ENCODE measurements around the gene DSE. TPM values are rescaled to one million over a fixed set of nuclear protein-coding genes. Genes with fewer than 3 reads are reported as not detected.
A peak's percentile ranks its signal among the peaks of the same experiment; 100 is the strongest.

DSE gene
- total and polyA plus RNA-seq, 5 donors: 6.9 to 34.3 (median 24.6) TPM

- DNase-seq: no peak
- intact Hi-C loops (cut with DNase I): no loop called here
- peak; percentile 25 to 57 for ATAC-seq
- H3K4me1 ChIP-seq (ENCODE audit: control insufficient read depth, insufficient read depth, low read length): peaks cover 12% of the 10 kb centered on the region
- WGBS: 67% methylated on average over 3 of the region's 3 CpGs
- no peak overlapping the region for H3K4me3 ChIP-seq (ENCODE audit: low read length)
- no peaks in the 10 kb centered on the region for H3K27me3 ChIP-seq (ENCODE audit: control insufficient read depth, insufficient read depth)
- H3K27ac ChIP-seq (ENCODE audit: low read length): no peak overlapping the region
- H3K9me3 ChIP-seq (ENCODE audit: control insufficient read depth, low read length): no peaks in the 10 kb centered on the region
These were observed 16.6 kb downstream of the DSE start for GRCh38 chr6:116387374-116387773.

DNA sequence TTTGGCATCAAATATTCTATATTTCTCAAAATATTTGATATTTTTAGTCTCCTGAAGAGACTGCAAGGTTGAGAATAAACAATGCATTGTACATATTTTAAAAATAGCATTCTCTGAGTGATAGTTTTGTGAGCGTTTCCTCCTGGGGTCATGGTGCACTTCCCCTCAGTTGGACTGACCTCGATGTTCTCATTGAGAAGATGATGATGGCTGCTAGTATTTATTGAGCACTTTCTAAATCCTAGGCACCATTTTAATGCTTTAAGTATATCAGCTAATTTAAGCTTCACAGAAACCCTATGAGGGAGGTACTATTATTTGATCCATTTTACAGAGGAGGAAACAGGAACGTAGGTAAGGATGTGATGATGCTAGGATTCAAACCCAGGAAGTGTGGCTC is 18.2 kb downstream of the DSE start:
- WGBS: 52% methylated on average over 3 of the region's 3 CpGs
- H3K27ac ChIP-seq (ENCODE audit: low read length): no peak overlapping the region
- no peaks in the 10 kb centered on the region for H3K9me3 ChIP-seq (ENCODE audit: control insufficient read depth, low read length)
- H3K4me3 ChIP-seq (ENCODE audit: low read length): no peak overlapping the region
- DNase-seq (no peak), ATAC-seq (no peak)
- peaks cover 12% of the 10 kb centered on the region for H3K4me1 ChIP-seq (ENCODE audit: control insufficient read depth, insufficient read depth, low read length)
- intact Hi-C loops (cut with DNase I): no loop called here
- H3K27me3 ChIP-seq (ENCODE audit: control insufficient read depth, insufficient read depth): no peaks in the 10 kb centered on the region

DNA sequence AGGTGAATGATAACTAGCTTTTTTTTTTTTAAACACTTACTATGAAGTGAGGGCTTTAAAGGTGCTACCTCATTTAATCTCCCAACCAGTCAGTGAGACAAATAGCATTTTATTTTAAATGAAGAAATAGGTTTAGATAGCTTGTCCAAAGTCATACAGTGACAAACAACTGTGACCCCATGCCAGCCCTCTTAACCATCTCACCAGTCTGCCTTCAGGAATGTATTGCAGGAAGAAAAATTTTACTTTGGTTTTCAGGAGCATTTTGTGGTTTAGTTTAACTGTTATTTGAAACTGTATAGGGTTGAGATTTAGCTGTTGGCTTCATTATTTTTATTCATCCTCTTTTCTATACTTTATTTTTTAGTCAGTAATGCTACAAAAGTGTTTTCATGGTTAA is 18.6 kb downstream of the DSE start:
- H3K4me1 ChIP-seq (ENCODE audit: control insufficient read depth, insufficient read depth, low read length): peaks cover 11% of the 10 kb centered on the region
- intact Hi-C loops (cut with DNase I): no loop called here
- ATAC-seq: no peak

GRCh38 chr6:116390581-116390980 is 19.8 kb downstream of the DSE start:
- no peaks in the 10 kb centered on the region for H3K27me3 ChIP-seq (ENCODE audit: control insufficient read depth, insufficient read depth)
- no peak overlapping the region for H3K4me3 ChIP-seq (ENCODE audit: low read length)
- intact Hi-C loops (cut with DNase I): no loop called here
- H3K9me3 ChIP-seq (ENCODE audit: control insufficient read depth, low read length): no peaks in the 10 kb centered on the region
- no peak overlapping the region for H3K27ac ChIP-seq (ENCODE audit: low read length)
- WGBS: 31% methylated on average over 4 of the region's 4 CpGs
- no peak for DNase-seq
- no peak for ATAC-seq
- H3K4me1 ChIP-seq (ENCODE audit: control insufficient read depth, insufficient read depth, low read length): peaks cover 7% of the 10 kb centered on the region

More for the DNA sequence above, 18.6 kb downstream of the DSE start:
- Histone ChIP-seq H3K9me3 (ENCODE audit: control insufficient read depth, low read length) (no peaks in the 10 kb centered on the region), H3K27ac (ENCODE audit: low read length) (no peak overlapping the region), H3K27me3 (ENCODE audit: control insufficient read depth, insufficient read depth) (no peaks in the 10 kb centered on the region), H3K4me3 (ENCODE audit: low read length) (no peak overlapping the region)
- no peak for DNase-seq

GRCh38 chr6:116392132-116393013 is 21.6 kb downstream of the DSE start:
- WGBS: 82% methylated on average over 10 of the region's 10 CpGs
- Histone ChIP-seq H3K27ac (ENCODE audit: low read length) (no peak overlapping the region), H3K4me3 (ENCODE audit: low read length) (no peak overlapping the region), H3K4me1 (ENCODE audit: control insufficient read depth, insufficient read depth, low read length) (peaks cover 13% of the 10 kb centered on the region), H3K9me3 (ENCODE audit: control insufficient read depth, low read length) (no peaks in the 10 kb centered on the region), H3K27me3 (ENCODE audit: control insufficient read depth, insufficient read depth) (no peaks in the 10 kb centered on the region)
- ATAC-seq (no peak), DNase-seq (no peak)
- intact Hi-C loops (cut with DNase I): no loop called here

- no peak for DNase-seq
- ATAC-seq: no peak
- Histone ChIP-seq H3K4me3 (ENCODE audit: low read length) (no peak overlapping the region), H3K27ac (ENCODE audit: low read length) (no peak overlapping the region), H3K27me3 (ENCODE audit: control insufficient read depth, insufficient read depth) (no peaks in the 10 kb centered on the region), H3K4me1 (ENCODE audit: control insufficient read depth, insufficient read depth, low read length) (peaks cover 13% of the 10 kb centered on the region), H3K9me3 (ENCODE audit: control insufficient read depth, low read length) (no peaks in the 10 kb centered on the region)
- WGBS: 43% methylated on average over 1 of the region's 1 CpG
- intact Hi-C loops (cut with DNase I): no loop called here
These were observed 22.7 kb downstream of the DSE start for GRCh38 chr6:116393430-116393829.

GRCh38 chr6:116395647-116396046 is 24.9 kb downstream of the DSE start:
- intact Hi-C loops (cut with DNase I): no loop called here
- peaks cover 13% of the 10 kb centered on the region for H3K4me1 ChIP-seq (ENCODE audit: control insufficient read depth, insufficient read depth, low read length)

GRCh38 chr6:116396441-116396840 is 25.7 kb downstream of the DSE start:
- Histone ChIP-seq H3K27ac (ENCODE audit: low read length) (no peak overlapping the region), H3K27me3 (ENCODE audit: control insufficient read depth, insufficient read depth) (no peaks in the 10 kb centered on the region), H3K4me3 (ENCODE audit: low read length) (no peak overlapping the region), H3K9me3 (ENCODE audit: control insufficient read depth, low read length) (no peaks in the 10 kb centered on the region), H3K4me1 (ENCODE audit: control insufficient read depth, insufficient read depth, low read length) (peaks cover 13% of the 10 kb centered on the region)
- WGBS: 83% methylated on average over 5 of the region's 5 CpGs
- DNase-seq (no peak), ATAC-seq (no peak)
- intact Hi-C loops (cut with DNase I): no loop called here

More at GRCh38 chr6:116395647-116396046, 24.9 kb downstream of the DSE start:
- H3K9me3 ChIP-seq (ENCODE audit: control insufficient read depth, low read length): no peaks in the 10 kb centered on the region
- no peak overlapping the region for H3K4me3 ChIP-seq (ENCODE audit: low read length)
- DNase-seq (no peak), ATAC-seq (no peak)
- no peaks in the 10 kb centered on the region for H3K27me3 ChIP-seq (ENCODE audit: control insufficient read depth, insufficient read depth)
- H3K27ac ChIP-seq (ENCODE audit: low read length): no peak overlapping the region
- 93% methylated on average over 3 of the region's 3 CpGs for WGBS

- DNase-seq (no peak), ATAC-seq (no peak)
- 40% methylated on average over 1 of the region's 1 CpG for WGBS
- Histone ChIP-seq H3K27me3 (ENCODE audit: control insufficient read depth, insufficient read depth) (no peaks in the 10 kb centered on the region), H3K4me3 (ENCODE audit: low read length) (no peak overlapping the region), H3K4me1 (ENCODE audit: control insufficient read depth, insufficient read depth, low read length) (peaks cover 9% of the 10 kb centered on the region), H3K27ac (ENCODE audit: low read length) (no peak overlapping the region), H3K9me3 (ENCODE audit: control insufficient read depth, low read length) (no peaks in the 10 kb centered on the region)
- intact Hi-C loops (cut with DNase I): no loop called here
These were observed 27.2 kb downstream of the DSE start for GRCh38 chr6:116397914-116398313.

DNA sequence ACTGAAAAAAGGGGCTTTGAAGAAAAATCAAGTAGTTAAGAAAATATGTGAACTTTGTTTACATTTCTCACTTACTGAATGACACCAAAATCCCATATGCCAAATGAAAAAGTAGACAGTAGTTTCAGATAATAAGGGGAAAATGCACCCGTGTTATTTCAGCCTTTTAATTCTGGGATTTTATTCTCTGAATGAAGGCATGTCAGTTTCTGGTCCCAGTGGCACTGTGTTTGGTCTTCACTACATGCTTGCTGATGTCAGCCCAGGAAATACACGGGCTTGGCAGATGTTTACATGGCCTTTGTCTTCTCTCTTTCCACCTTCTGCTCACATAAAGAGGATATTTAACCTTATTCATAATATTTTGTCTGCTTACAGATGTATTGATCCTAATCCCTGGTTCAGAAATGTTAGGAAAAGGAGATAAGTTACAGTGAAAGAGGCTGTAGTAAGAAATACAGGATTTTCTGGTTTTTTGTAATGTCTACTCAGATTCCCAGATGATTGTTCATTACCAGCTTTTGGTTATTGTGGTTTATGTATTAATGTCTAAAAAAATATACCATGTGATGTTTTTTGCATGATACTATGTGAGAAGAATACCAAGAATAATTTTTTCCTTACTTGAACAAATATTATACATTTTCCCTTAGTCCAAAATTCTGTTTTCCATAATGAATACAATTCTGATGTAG is 27.7 kb downstream of the DSE start:
- WGBS: 32% methylated on average over 2 of the region's 2 CpGs

GRCh38 chr6:116399287-116399686 is 28.5 kb downstream of the DSE start:
- ATAC-seq: no peak

More for the DNA sequence above, 27.7 kb downstream of the DSE start:
- Histone ChIP-seq H3K9me3 (ENCODE audit: control insufficient read depth, low read length) (no peaks in the 10 kb centered on the region), H3K4me1 (ENCODE audit: control insufficient read depth, insufficient read depth, low read length) (peaks cover 9% of the 10 kb centered on the region), H3K27ac (ENCODE audit: low read length) (no peak overlapping the region), H3K27me3 (ENCODE audit: control insufficient read depth, insufficient read depth) (no peaks in the 10 kb centered on the region), H3K4me3 (ENCODE audit: low read length) (no peak overlapping the region)
- DNase-seq (no peak), ATAC-seq (no peak)
- intact Hi-C loops (cut with DNase I): no loop called here

More at GRCh38 chr6:116399287-116399686, 28.5 kb downstream of the DSE start:
- H3K9me3 ChIP-seq (ENCODE audit: control insufficient read depth, low read length): no peaks in the 10 kb centered on the region
- H3K4me1 ChIP-seq (ENCODE audit: control insufficient read depth, insufficient read depth, low read length): peaks cover 10% of the 10 kb centered on the region
- WGBS: 87% methylated on average over 12 of the region's 12 CpGs
- H3K4me3 ChIP-seq (ENCODE audit: low read length): no peak overlapping the region
- no peaks in the 10 kb centered on the region for H3K27me3 ChIP-seq (ENCODE audit: control insufficient read depth, insufficient read depth)
- DNase-seq: no peak
- intact Hi-C loops (cut with DNase I): no loop called here
- no peak overlapping the region for H3K27ac ChIP-seq (ENCODE audit: low read length)
